A673 (cell line): ENCODE data around the gene RBPMS2. TPM values are rescaled to one million over a fixed set of nuclear protein-coding genes. Genes with fewer than 3 reads are reported as not detected.
A peak's percentile ranks its signal among the peaks of the same experiment; 100 is the strongest.

Source experiments
- BruUV-seq: library from RNA; stranded (reverse); fragments of 400-500 nt; replicated peaks from 2 replicates; lab custom pipeline; 2021; lab: Mats Ljungman, UMichigan
- CTCF ChIA-PET: fragments of 300-600 bp; sonication (Branson Sonifier 250); formaldehyde crosslinking; loops from one replicate; lab custom pipeline; 2022; ENCODE audit warnings: antibody characterized with exemption; lab: Charles Lee
- POLR2A ChIA-PET: fragments of 300-600 bp; sonication (Branson Sonifier 250); formaldehyde crosslinking; loops from one replicate; lab custom pipeline; 2022; ENCODE audit warnings: antibody characterized with exemption; ENCODE audit not compliant: low non-redundant PET; lab: Charles Lee
- DNase-seq: peaks from one replicate; pipeline ENCODE4 v3.0.0-alpha.2; 2015; ENCODE audit warnings: low spot score
- H3K27ac ChIP-seq: fragments of 200-600 bp; sonication (generic); 2 replicates; pipeline ENCODE4 v1.5.1; 2016; ENCODE audit warnings: mixed run types, low read depth, mild to moderate bottlenecking, mixed read lengths, antibody characterized with exemption, low read length; ENCODE audit not compliant: poor library complexity, severe bottlenecking
- H3K27me3 ChIP-seq: fragments of 200-600 bp; sonication (generic); replicated peaks from 2 replicates; pipeline ENCODE4 v1.6.1; 2017; ENCODE audit warnings: mixed run types, low read depth, mild to moderate bottlenecking, mixed read lengths, antibody characterized with exemption, low read length; ENCODE audit not compliant: insufficient read depth, poor library complexity
- H3K36me3 ChIP-seq: fragments of 200-600 bp; sonication (generic); 2 replicates; pipeline ENCODE4 v1.6.1; 2016; ENCODE audit warnings: mixed run types, mild to moderate bottlenecking, mixed read lengths, antibody characterized with exemption, low read length; ENCODE audit not compliant: insufficient read depth, poor library complexity, severe bottlenecking
- H3K4me1 ChIP-seq: fragments of 200-600 bp; sonication (generic); 2 replicates; pipeline ENCODE4 v1.6.1; 2017; ENCODE audit warnings: mixed run types, mild to moderate bottlenecking, mixed read lengths, antibody characterized with exemption, low read length; ENCODE audit not compliant: insufficient read depth, poor library complexity, severe bottlenecking
- H3K4me3 ChIP-seq: fragments of 200-600 bp; sonication (generic); 2 replicates; pipeline ENCODE4 v1.5.1; 2016; ENCODE audit warnings: low read depth, mixed run types, mild to moderate bottlenecking, mixed read lengths, low read length; ENCODE audit not compliant: poor library complexity, severe bottlenecking
- H3K9me3 ChIP-seq: fragments of 200-600 bp; sonication (generic); 2 replicates; pipeline ENCODE4 v1.6.1; 2016; ENCODE audit warnings: mixed run types, low read depth, mild to moderate bottlenecking, mixed read lengths, antibody characterized with exemption, low read length; ENCODE audit not compliant: poor library complexity, severe bottlenecking
- CTCF ChIP-seq: fragments of 300-800, 200-600 bp; sonication (generic); conservative IDR thresholded peaks from 2 replicates; pipeline ENCODE4 v1.5.1; 2017; ENCODE audit warnings: low read depth, mild to moderate bottlenecking, antibody characterized with exemption, low read length, moderate library complexity, mixed read lengths
- EZH2 ChIP-seq: fragments of 200-600 bp; sonication (generic); IDR thresholded peaks from 2 replicates; pipeline ENCODE4 v1.6.1; 2017; ENCODE audit warnings: borderline replicate concordance, low read depth, mild to moderate bottlenecking, mixed read lengths, antibody characterized with exemption, low read length; ENCODE audit not compliant: poor library complexity, severe bottlenecking
- intact Hi-C: fragments of 100-400 bp; cut with micrococcal nuclease; formaldehyde crosslinking; loops from one replicate; pipeline ENCODE4 v1.10.0; 2022; ENCODE audit not compliant: unreplicated experiment
- total RNA-seq: library from RNA; stranded (reverse); gene quantifications from 2 replicates; pipeline ENCODE4 v1.2.3, GENCODE V29; 2021

Gene RBPMS2
- total RNA-seq, 1 experiment from 2014 or later: 2.9 TPM

- no peaks in the 10 kb centered on the region for H3K4me1 ChIP-seq
- no peak overlapping the region for H3K27ac ChIP-seq
- peak; percentile 56 for DNase-seq
- TF ChIP-seq CTCF (peak; percentile 46), EZH2 (no peak)
- intact Hi-C loops: no loop called here
- no TSS peak for BruUV-seq
- no peaks in the 10 kb centered on the region for H3K27me3 ChIP-seq
- no peaks in the 10 kb centered on the region for H3K36me3 ChIP-seq
- ChIA-PET POLR2A (no interaction called here), CTCF (interaction anchor here (0.6 to 1.2 kb wide), 2 partner anchors 13 to 217 kb away, joined by 4 to 5 read pairs; no protein-coding TSS in a partner anchor)
- H3K9me3 ChIP-seq: no peaks in the 10 kb centered on the region
- no peak overlapping the region for H3K4me3 ChIP-seq
These were observed 34.8 kb downstream of the RBPMS2 start for GRCh38 chr15:64740311-64741170.

DNA sequence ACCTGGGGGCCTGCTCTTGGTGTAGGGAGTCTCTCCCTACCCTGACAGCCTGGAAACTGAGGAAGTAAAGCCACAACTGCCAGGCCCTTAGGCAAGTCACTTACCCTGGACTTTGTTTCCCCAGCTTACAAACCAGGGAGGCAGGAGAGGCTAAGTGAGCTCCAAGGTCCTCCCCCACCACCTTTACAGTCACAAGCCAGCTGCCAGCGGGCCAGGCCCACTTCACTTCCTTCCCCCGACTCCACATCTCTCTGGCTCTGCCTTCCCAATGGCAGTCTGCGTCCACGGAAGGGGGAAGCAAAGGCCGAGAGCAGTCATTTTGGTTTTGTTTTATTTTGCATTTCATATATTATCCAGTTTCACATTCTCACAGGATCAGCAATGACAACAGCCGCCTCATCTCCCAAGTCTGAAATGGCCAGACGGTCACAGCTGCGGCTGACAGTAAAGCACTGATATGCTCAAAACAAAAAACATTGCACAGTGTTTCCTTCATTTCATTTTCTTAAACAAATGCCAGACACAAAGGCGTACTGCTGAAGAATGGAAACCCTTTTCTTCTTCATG, 35.7 kb downstream of the RBPMS2 start:
- DNase-seq: no peak
- Histone ChIP-seq H3K27me3 (no peaks in the 10 kb centered on the region), H3K36me3 (no peaks in the 10 kb centered on the region), H3K4me1 (no peaks in the 10 kb centered on the region), H3K4me3 (no peak overlapping the region), H3K9me3 (no peaks in the 10 kb centered on the region), H3K27ac (no peak overlapping the region)
- ChIA-PET CTCF (no interaction called here), POLR2A (no interaction called here)
- no peak for TF ChIP-seq CTCF
- no peak for TF ChIP-seq EZH2
- BruUV-seq: no TSS peak
- intact Hi-C loops: loop anchor here (10.0 kb wide), 1 partner anchor 285 kb away; the partner anchor contains the start of gene MTFMT

DNA sequence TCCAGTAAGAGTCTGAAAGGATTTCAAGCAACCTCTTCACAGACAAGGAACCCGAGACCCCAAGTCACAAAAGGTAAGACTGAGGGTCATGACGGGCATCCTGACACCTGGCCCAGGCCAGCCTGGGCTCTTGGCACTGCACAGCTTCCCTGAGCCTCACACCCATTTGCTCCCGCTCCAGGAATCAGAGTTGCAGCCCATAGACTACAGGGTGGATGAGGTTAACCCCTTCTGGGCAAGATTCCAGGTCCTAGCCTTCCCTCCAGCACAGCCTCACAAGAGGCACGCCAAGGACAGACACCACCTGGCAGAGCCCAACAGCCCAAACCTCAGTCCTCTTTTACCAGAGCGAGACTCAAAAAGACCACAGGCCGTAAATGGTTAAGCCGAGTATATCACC, 36.2 kb downstream of the RBPMS2 start:
- Histone ChIP-seq H3K27me3 (no peaks in the 10 kb centered on the region), H3K9me3 (no peaks in the 10 kb centered on the region), H3K36me3 (no peaks in the 10 kb centered on the region), H3K27ac (no peak overlapping the region), H3K4me1 (no peaks in the 10 kb centered on the region), H3K4me3 (no peak overlapping the region)
- ChIA-PET CTCF (no interaction called here), POLR2A (no interaction called here)
- intact Hi-C loops: loop anchor here (10.0 kb wide), 1 partner anchor 286 kb away; the partner anchor contains the start of gene MTFMT
- no peak for TF ChIP-seq CTCF
- no TSS peak for BruUV-seq
- DNase-seq: no peak
